BLaER1 (cell line): ENCODE data around the gene MKNK1.
A peak's percentile ranks its signal among the peaks of the same experiment; 100 is the strongest.

Experiments used
- H3K27ac ChIP-seq: shearing (Covaris generic); formaldehyde crosslinking; 2 replicates; pipeline ENCODE4 v1.8.1; 2022
- H3K27me3 ChIP-seq: shearing (Covaris generic); formaldehyde crosslinking; 2 replicates; pipeline ENCODE4 v1.8.1; 2022
- H3K36me3 ChIP-seq: shearing (Covaris generic); formaldehyde crosslinking; 2 replicates; pipeline ENCODE4 v1.8.1; 2022
- H3K4me1 ChIP-seq: shearing (Covaris generic); formaldehyde crosslinking; 2 replicates; pipeline ENCODE4 v1.8.1; 2022
- H3K4me2 ChIP-seq: shearing (Covaris generic); formaldehyde crosslinking; 2 replicates; pipeline ENCODE4 v1.8.1; 2022
- H3K4me3 ChIP-seq: shearing (Covaris generic); formaldehyde crosslinking; 2 replicates; pipeline ENCODE4 v1.8.1; 2022
- H3K9ac ChIP-seq: shearing (Covaris generic); formaldehyde crosslinking; 2 replicates; pipeline ENCODE4 v1.8.1; 2022
- H3K9me3 ChIP-seq: shearing (Covaris generic); formaldehyde crosslinking; 2 replicates; pipeline ENCODE4 v1.8.1; 2022
- H4K20me1 ChIP-seq: shearing (Covaris generic); formaldehyde crosslinking; 2 replicates; pipeline ENCODE4 v1.8.1; 2022
- Cebpa-rat ChIP-seq: shearing (Covaris generic); IDR thresholded peaks from 2 replicates; pipeline ENCODE4 v1.8.1; 2022

Gene MKNK1

DNA sequence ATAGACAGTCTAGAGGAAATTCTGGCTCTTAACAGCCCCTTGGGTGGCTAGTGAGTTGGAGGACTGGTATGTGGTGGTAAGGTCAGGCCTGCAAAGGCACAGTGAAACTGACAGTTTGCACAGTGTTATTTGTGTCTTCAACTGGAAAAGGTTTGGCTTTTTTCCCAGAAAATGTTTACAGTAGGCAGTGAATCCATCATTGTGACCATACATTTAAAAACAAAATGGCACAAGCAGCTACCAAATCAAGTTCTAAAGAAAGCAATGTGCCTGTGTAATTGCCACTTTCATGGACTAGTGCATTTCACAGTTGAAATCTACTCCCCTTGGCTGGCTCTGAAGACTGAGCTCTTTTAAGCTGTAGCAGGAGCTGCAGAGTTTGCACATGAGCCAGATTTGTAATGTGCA is 39.3 kb upstream of the MKNK1 start:
- H3K27me3 ChIP-seq = no peaks in the 10 kb centered on the region
- no peak overlapping the region for H3K9ac ChIP-seq
- H3K4me1 ChIP-seq = peaks cover 12% of the 10 kb centered on the region
- peaks cover 28% of the 10 kb centered on the region for H3K36me3 ChIP-seq
- TF ChIP-seq Cebpa-rat = no peak
- no peaks in the 10 kb centered on the region for H4K20me1 ChIP-seq
- H3K27ac ChIP-seq = no peak overlapping the region
- H3K4me3 ChIP-seq = no peak overlapping the region
- H3K9me3 ChIP-seq = peaks cover 5% of the 10 kb centered on the region; the same call in 1 of the 2 replicates
- peak overlapping the region; percentile 20 for H3K4me2 ChIP-seq

GRCh38 chr1:46642115-46642680 is 38.1 kb upstream of the MKNK1 start:
- no peak for TF ChIP-seq Cebpa-rat
- H3K27ac ChIP-seq = no peak overlapping the region
- no peak overlapping the region for H3K4me2 ChIP-seq
- H3K4me1 ChIP-seq = peaks cover 12% of the 10 kb centered on the region
- H4K20me1 ChIP-seq = no peaks in the 10 kb centered on the region
- no peak overlapping the region for H3K9ac ChIP-seq
- no peaks in the 10 kb centered on the region for H3K27me3 ChIP-seq
- peaks cover 24% of the 10 kb centered on the region for H3K36me3 ChIP-seq
- H3K9me3 ChIP-seq = no peaks in the 10 kb centered on the region
- H3K4me3 ChIP-seq = no peak overlapping the region

- no peak overlapping the region for H3K4me3 ChIP-seq
- no peak overlapping the region for H3K9ac ChIP-seq
- no peak overlapping the region for H3K4me2 ChIP-seq
- H4K20me1 ChIP-seq = no peaks in the 10 kb centered on the region
- H3K9me3 ChIP-seq = no peaks in the 10 kb centered on the region
- TF ChIP-seq Cebpa-rat = no peak
- H3K27ac ChIP-seq = no peak overlapping the region
- H3K4me1 ChIP-seq = peaks cover 12% of the 10 kb centered on the region
- H3K27me3 ChIP-seq = no peaks in the 10 kb centered on the region
- H3K36me3 ChIP-seq = peaks cover 39% of the 10 kb centered on the region
These were observed 35.5 kb upstream of the MKNK1 start for GRCh38 chr1:46639547-46639946.

DNA sequence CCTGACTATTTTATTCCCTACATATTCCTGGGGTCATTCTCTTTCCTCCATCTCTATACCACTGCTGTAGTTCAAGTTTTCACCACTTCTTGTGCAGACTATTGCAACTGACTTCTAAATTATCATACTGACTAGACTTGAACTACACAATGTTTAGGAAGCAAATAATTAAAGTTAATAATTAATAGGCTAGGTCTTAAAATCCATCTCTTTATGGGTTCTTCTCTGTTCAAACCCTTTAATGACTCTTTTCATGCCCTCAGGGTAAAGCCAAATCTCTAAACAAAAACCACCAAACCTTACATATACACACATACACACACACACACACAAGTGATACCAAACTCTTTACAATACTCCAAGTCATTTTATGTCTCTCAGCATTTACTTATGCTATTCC is 34.9 kb upstream of the MKNK1 start:
- H3K4me1 ChIP-seq = peaks cover 10% of the 10 kb centered on the region
- no peaks in the 10 kb centered on the region for H3K27me3 ChIP-seq
- H4K20me1 ChIP-seq = no peaks in the 10 kb centered on the region
- no peaks in the 10 kb centered on the region for H3K9me3 ChIP-seq
- H3K4me2 ChIP-seq = no peak overlapping the region
- H3K4me3 ChIP-seq = no peak overlapping the region
- TF ChIP-seq Cebpa-rat = no peak
- peaks cover 45% of the 10 kb centered on the region for H3K36me3 ChIP-seq
- H3K27ac ChIP-seq = no peak overlapping the region
- H3K9ac ChIP-seq = no peak overlapping the region

DNA sequence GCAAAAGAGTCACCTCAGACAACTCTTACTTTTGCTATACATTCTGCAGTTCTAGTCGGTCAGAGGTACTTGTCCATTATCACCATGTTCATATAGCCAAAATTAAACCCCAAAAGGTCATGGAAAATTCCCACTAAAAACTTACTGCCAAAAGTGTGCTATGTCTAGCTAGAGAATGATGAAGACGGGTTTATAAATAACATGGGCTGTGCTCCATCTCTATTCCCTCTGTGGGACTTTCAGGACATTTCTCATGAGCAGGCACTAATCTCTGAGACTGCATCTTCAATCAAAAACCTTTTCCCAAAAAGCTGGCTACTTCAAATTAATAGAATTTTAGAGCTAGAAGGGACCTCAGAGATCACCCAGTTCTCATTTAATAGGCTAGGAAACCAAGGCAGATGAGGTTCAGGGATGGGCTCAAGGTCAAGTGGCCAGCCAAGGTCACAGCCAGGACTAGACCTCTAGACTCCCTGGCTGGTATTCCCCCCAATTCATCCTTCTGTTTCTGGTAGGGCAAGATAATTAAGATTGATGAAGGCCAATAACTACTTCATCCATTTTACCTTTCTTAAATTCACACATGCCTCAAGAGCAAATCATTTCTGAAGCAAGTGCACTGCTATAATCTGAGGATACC is 33.5 kb upstream of the MKNK1 start:
- H3K4me2 ChIP-seq = no peak overlapping the region

DNA sequence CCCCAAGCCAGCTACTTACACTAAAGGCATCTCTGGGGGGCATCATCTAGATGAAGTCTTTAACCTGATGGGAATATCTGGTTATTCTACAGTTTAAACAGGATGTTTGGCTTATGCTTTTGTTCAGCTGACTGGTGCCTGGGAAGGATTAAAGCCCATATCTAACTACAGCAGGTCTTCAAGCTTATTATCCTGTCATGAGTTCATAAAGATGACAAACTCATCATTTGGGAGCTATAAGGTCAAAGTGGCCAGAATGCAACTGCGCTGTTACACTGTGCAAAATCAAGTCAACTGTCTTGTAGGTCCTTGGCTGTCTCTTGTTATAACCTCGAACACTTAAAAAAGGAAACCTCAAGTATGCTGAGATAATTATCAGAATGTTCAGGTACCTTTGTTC is 31.1 kb upstream of the MKNK1 start:
- Histone ChIP-seq H3K27ac (no peak overlapping the region), H3K4me2 (no peak overlapping the region), H3K9ac (no peak overlapping the region), H4K20me1 (no peaks in the 10 kb centered on the region), H3K36me3 (peaks cover 70% of the 10 kb centered on the region), H3K4me3 (no peak overlapping the region), H3K27me3 (no peaks in the 10 kb centered on the region), H3K9me3 (no peaks in the 10 kb centered on the region), H3K4me1 (no peaks in the 10 kb centered on the region)
- no peak for TF ChIP-seq Cebpa-rat

More for the DNA sequence above, 33.5 kb upstream of the MKNK1 start:
- no peak for TF ChIP-seq Cebpa-rat
- no peak overlapping the region for H3K9ac ChIP-seq
- H3K4me1 ChIP-seq = no peaks in the 10 kb centered on the region
- peaks cover 57% of the 10 kb centered on the region for H3K36me3 ChIP-seq
- no peaks in the 10 kb centered on the region for H4K20me1 ChIP-seq
- no peak overlapping the region for H3K27ac ChIP-seq
- no peaks in the 10 kb centered on the region for H3K27me3 ChIP-seq
- H3K9me3 ChIP-seq = no peaks in the 10 kb centered on the region
- no peak overlapping the region for H3K4me3 ChIP-seq

GRCh38 chr1:46630719-46631118 is 26.7 kb upstream of the MKNK1 start:
- H4K20me1 ChIP-seq = no peaks in the 10 kb centered on the region
- H3K9me3 ChIP-seq = no peaks in the 10 kb centered on the region
- H3K27me3 ChIP-seq = no peaks in the 10 kb centered on the region
- no peak overlapping the region for H3K4me3 ChIP-seq
- H3K4me2 ChIP-seq = no peak overlapping the region
- H3K9ac ChIP-seq = no peak overlapping the region
- peaks cover 49% of the 10 kb centered on the region for H3K36me3 ChIP-seq
- no peak overlapping the region for H3K27ac ChIP-seq
- TF ChIP-seq Cebpa-rat = no peak
- no peaks in the 10 kb centered on the region for H3K4me1 ChIP-seq

GRCh38 chr1:46623743-46624644 is 19.9 kb upstream of the MKNK1 start:
- Histone ChIP-seq H4K20me1 (no peaks in the 10 kb centered on the region), H3K9me3 (no peaks in the 10 kb centered on the region), H3K4me3 (no peak overlapping the region), H3K4me1 (peaks cover 34% of the 10 kb centered on the region), H3K27me3 (no peaks in the 10 kb centered on the region), H3K36me3 (no peaks in the 10 kb centered on the region), H3K4me2 (peak overlapping the region; percentile 28; the same call in 1 of the 2 replicates), H3K9ac (no peak overlapping the region), H3K27ac (no peak overlapping the region)
- no peak for TF ChIP-seq Cebpa-rat

GRCh38 chr1:46622344-46622743 is 18.3 kb upstream of the MKNK1 start:
- no peak overlapping the region for H3K4me3 ChIP-seq
- no peaks in the 10 kb centered on the region for H3K27me3 ChIP-seq
- TF ChIP-seq Cebpa-rat = no peak
- no peaks in the 10 kb centered on the region for H3K36me3 ChIP-seq
- H4K20me1 ChIP-seq = no peaks in the 10 kb centered on the region
- H3K4me2 ChIP-seq = no peak overlapping the region
- no peak overlapping the region for H3K9ac ChIP-seq
- H3K27ac ChIP-seq = no peak overlapping the region
- peaks cover 50% of the 10 kb centered on the region for H3K4me1 ChIP-seq
- no peaks in the 10 kb centered on the region for H3K9me3 ChIP-seq

- no peak for TF ChIP-seq Cebpa-rat
- no peak overlapping the region for H3K4me2 ChIP-seq
- no peaks in the 10 kb centered on the region for H3K36me3 ChIP-seq
- no peaks in the 10 kb centered on the region for H4K20me1 ChIP-seq
- H3K27ac ChIP-seq = no peak overlapping the region
- no peak overlapping the region for H3K9ac ChIP-seq
- no peak overlapping the region for H3K4me3 ChIP-seq
- H3K27me3 ChIP-seq = no peaks in the 10 kb centered on the region
- H3K4me1 ChIP-seq = peaks cover 54% of the 10 kb centered on the region
- H3K9me3 ChIP-seq = no peaks in the 10 kb centered on the region
These were observed 17.9 kb upstream of the MKNK1 start for GRCh38 chr1:46621930-46622329.
